OCI-LY3 (cell line): ENCODE measurements around the gene KIF1A.
"Not testable (repeated sequence)": the region's sequence is repeated elsewhere in the genome, so short reads cannot be mapped to it uniquely, and the experiment has no call there.

Source experiments
- CTCF ChIP-seq: fragments of 200-600, 300-600 bp; sonication (generic); IDR thresholded peaks from 2 replicates; pipeline ENCODE4 v1.5.1; 2014; ENCODE audit warnings: antibody characterized with exemption, low read length, low read depth
- EZH2phosphoT487 ChIP-seq: fragments of 200-600 bp; shearing (Covaris generic); IDR thresholded peaks from 2 replicates; pipeline ENCODE4 v1.6.1; 2018; ENCODE audit warnings: antibody characterized with exemption, mixed run types, low read depth

DNA sequence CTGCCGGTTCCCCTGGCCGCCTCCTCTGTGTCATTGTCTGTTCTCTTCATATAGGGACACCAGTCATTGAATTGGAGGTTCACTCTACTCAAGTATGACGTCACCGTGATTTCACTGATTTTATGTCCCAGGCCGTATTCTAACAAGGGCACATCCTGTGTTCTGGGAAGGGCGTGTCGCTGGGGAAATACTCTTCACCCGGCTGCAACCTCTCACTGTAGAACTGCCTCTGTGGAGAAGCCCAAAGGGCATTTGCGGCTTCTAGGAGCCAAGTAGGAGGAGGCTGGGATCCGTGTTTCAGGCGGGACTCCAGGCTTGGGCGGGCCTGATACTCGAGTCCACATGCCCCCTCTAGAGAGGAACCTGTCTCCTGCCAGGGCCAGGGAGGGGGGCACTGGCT is 123.5 kb downstream of the KIF1A start:
- TF ChIP-seq CTCF, EZH2phosphoT487: not testable (repeated sequence)
